Measurements from ENCODE around the gene PGM1.
A peak's percentile ranks its signal among the peaks of the same experiment; 100 is the strongest.

PGM1 gene

DNA sequence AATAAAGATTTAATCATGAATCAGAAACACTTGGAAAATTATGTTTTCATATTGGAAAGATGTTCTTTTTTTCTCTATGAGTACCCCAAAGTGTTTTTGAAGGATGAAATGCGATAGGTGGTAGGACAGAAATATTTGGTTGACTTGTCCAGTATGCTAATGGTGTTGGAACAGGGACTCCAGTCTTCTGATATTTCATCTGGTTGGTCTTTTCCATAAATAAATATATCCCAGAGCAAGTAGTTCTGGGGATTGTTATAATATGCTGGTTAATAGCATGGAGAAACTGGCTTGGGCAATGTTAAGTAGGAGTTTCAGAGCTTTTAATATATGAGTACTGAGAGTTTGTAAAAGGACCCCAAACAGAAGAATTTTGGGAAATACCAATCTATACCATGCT is 8.7 kb downstream of the PGM1 start:
- Histone ChIP-seq H3K36me3 (ENCODE audit: insufficient read depth, low read depth, low read length) (no peaks in the 10 kb centered on the region; the same call in 1 of the 2 replicates), H3K4me3 (ENCODE audit: low read length) (no peak overlapping the region), H3K27me3 (ENCODE audit: insufficient read depth, low read length) (no peaks in the 10 kb centered on the region), H3K9ac (ENCODE audit: low read depth, low read length) (no peak overlapping the region), H3K9me3 (ENCODE audit: insufficient read depth, low read depth, low read length) (no peaks in the 10 kb centered on the region), H3K27ac (ENCODE audit: low read length) (no peak overlapping the region), H3K4me1 (ENCODE audit: insufficient read depth, low read length) (peaks cover 6% of the 10 kb centered on the region; the same call in 1 of the 2 replicates)

GRCh38 chr1:63602629-63603028 is 9.4 kb downstream of the PGM1 start:
- no peaks in the 10 kb centered on the region for H3K27me3 ChIP-seq (ENCODE audit: insufficient read depth, low read length)
- no peak overlapping the region for H3K4me3 ChIP-seq (ENCODE audit: low read length)
- H3K4me1 ChIP-seq (ENCODE audit: insufficient read depth, low read length), result peaks cover 6% of the 10 kb centered on the region; the same call in 1 of the 2 replicates
- no peaks in the 10 kb centered on the region for H3K9me3 ChIP-seq (ENCODE audit: insufficient read depth, low read depth, low read length)
- H3K27ac ChIP-seq (ENCODE audit: low read length), result no peak overlapping the region
- H3K36me3 ChIP-seq (ENCODE audit: insufficient read depth, low read depth, low read length), result no peaks in the 10 kb centered on the region; the same call in 1 of the 2 replicates
- no peak overlapping the region for H3K9ac ChIP-seq (ENCODE audit: low read depth, low read length)

GRCh38 chr1:63603810-63604209 is 10.6 kb downstream of the PGM1 start:
- Histone ChIP-seq H3K9me3 (ENCODE audit: insufficient read depth, low read depth, low read length) (no peaks in the 10 kb centered on the region), H3K27ac (ENCODE audit: low read length) (no peak overlapping the region), H3K36me3 (ENCODE audit: insufficient read depth, low read depth, low read length) (no peaks in the 10 kb centered on the region; the same call in 1 of the 2 replicates), H3K27me3 (ENCODE audit: insufficient read depth, low read length) (no peaks in the 10 kb centered on the region), H3K4me1 (ENCODE audit: insufficient read depth, low read length) (peaks cover 6% of the 10 kb centered on the region; the same call in 1 of the 2 replicates), H3K9ac (ENCODE audit: low read depth, low read length) (no peak overlapping the region), H3K4me3 (ENCODE audit: low read length) (no peak overlapping the region)

GRCh38 chr1:63607322-63607721 is 14.1 kb downstream of the PGM1 start:
- no peak overlapping the region for H3K27ac ChIP-seq (ENCODE audit: low read length)
- H3K36me3 ChIP-seq (ENCODE audit: insufficient read depth, low read depth, low read length), result no peaks in the 10 kb centered on the region; the same call in 1 of the 2 replicates
- no peaks in the 10 kb centered on the region for H3K9me3 ChIP-seq (ENCODE audit: insufficient read depth, low read depth, low read length)
- no peaks in the 10 kb centered on the region for H3K4me1 ChIP-seq (ENCODE audit: insufficient read depth, low read length)
- H3K4me3 ChIP-seq (ENCODE audit: low read length), result no peak overlapping the region
- H3K27me3 ChIP-seq (ENCODE audit: insufficient read depth, low read length), result no peaks in the 10 kb centered on the region
- H3K9ac ChIP-seq (ENCODE audit: low read depth, low read length), result no peak overlapping the region

GRCh38 chr1:63611231-63611630 is 18.0 kb downstream of the PGM1 start:
- Histone ChIP-seq H3K9me3 (ENCODE audit: insufficient read depth, low read depth, low read length) (no peaks in the 10 kb centered on the region), H3K9ac (ENCODE audit: low read depth, low read length) (no peak overlapping the region), H3K4me1 (ENCODE audit: insufficient read depth, low read length) (peaks cover 12% of the 10 kb centered on the region), H3K27me3 (ENCODE audit: insufficient read depth, low read length) (no peaks in the 10 kb centered on the region), H3K36me3 (ENCODE audit: insufficient read depth, low read depth, low read length) (no peaks in the 10 kb centered on the region), H3K4me3 (ENCODE audit: low read length) (no peak overlapping the region), H3K27ac (ENCODE audit: low read length) (no peak overlapping the region)

- Histone ChIP-seq H3K4me3 (ENCODE audit: low read length) (no peak overlapping the region), H3K4me1 (ENCODE audit: insufficient read depth, low read length) (peaks cover 14% of the 10 kb centered on the region), H3K27ac (ENCODE audit: low read length) (no peak overlapping the region), H3K27me3 (ENCODE audit: insufficient read depth, low read length) (no peaks in the 10 kb centered on the region), H3K36me3 (ENCODE audit: insufficient read depth, low read depth, low read length) (no peaks in the 10 kb centered on the region), H3K9ac (ENCODE audit: low read depth, low read length) (peak overlapping the region; percentile 25; the same call in 1 of the 2 replicates), H3K9me3 (ENCODE audit: insufficient read depth, low read depth, low read length) (no peaks in the 10 kb centered on the region)
Measured at GRCh38 chr1:63612564-63612963, 19.4 kb downstream of the PGM1 start.

DNA sequence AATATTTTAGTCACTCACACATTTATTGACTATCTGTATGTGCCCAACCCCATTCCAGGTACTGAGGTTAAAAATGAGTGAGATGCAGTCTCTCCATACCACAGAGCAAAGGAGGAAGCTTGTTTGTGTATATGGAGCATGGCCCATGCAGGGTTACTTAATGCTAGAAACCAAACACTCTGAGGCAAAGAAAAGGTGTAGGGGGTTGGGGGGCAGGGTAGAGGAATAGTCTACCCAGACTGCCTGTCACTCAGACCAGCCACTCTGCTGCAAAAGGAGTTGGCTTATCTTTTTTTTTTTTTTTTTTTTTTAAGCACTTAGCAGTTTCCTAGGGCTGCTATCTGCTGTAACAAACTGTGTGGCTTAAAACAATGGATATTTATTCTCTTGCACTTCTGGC is 19.8 kb downstream of the PGM1 start:
- H3K27ac ChIP-seq (ENCODE audit: low read length), result no peak overlapping the region
- no peaks in the 10 kb centered on the region for H3K27me3 ChIP-seq (ENCODE audit: insufficient read depth, low read length)
- H3K36me3 ChIP-seq (ENCODE audit: insufficient read depth, low read depth, low read length), result no peaks in the 10 kb centered on the region
- no peaks in the 10 kb centered on the region for H3K9me3 ChIP-seq (ENCODE audit: insufficient read depth, low read depth, low read length)
- H3K4me3 ChIP-seq (ENCODE audit: low read length), result no peak overlapping the region
- H3K9ac ChIP-seq (ENCODE audit: low read depth, low read length), result peak overlapping the region; percentile 25; the same call in 1 of the 2 replicates
- peaks cover 14% of the 10 kb centered on the region for H3K4me1 ChIP-seq (ENCODE audit: insufficient read depth, low read length)

GRCh38 chr1:63615768-63616420 is 22.7 kb downstream of the PGM1 start:
- Histone ChIP-seq H3K4me3 (ENCODE audit: low read length) (no peak overlapping the region), H3K9me3 (ENCODE audit: insufficient read depth, low read depth, low read length) (no peaks in the 10 kb centered on the region), H3K27ac (ENCODE audit: low read length) (no peak overlapping the region), H3K9ac (ENCODE audit: low read depth, low read length) (no peak overlapping the region), H3K27me3 (ENCODE audit: insufficient read depth, low read length) (no peaks in the 10 kb centered on the region), H3K4me1 (ENCODE audit: insufficient read depth, low read length) (peaks cover 14% of the 10 kb centered on the region), H3K36me3 (ENCODE audit: insufficient read depth, low read depth, low read length) (no peaks in the 10 kb centered on the region)

DNA sequence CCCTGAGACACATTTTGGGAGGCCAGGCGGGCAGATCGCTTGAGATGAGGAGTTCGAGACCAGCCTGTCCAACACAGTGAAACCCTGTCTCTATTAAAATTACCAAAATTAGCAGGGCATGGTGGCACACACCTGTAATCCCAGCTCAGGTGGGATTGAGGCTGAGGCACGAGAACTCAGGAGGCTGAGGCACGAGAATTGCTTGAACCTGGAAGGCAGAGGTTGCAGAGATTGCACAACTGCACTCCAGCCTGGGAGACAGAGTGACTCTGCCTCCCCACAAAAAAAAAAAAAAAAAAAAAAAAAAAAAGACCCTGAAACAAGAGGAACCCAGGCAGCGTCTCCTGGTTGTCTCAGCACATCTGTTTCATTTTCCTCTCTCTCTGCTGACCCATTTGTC is 24.2 kb downstream of the PGM1 start:
- H3K9ac ChIP-seq (ENCODE audit: low read depth, low read length), result no peak overlapping the region
- no peaks in the 10 kb centered on the region for H3K36me3 ChIP-seq (ENCODE audit: insufficient read depth, low read depth, low read length)
- H3K4me3 ChIP-seq (ENCODE audit: low read length), result no peak overlapping the region
- H3K27me3 ChIP-seq (ENCODE audit: insufficient read depth, low read length), result no peaks in the 10 kb centered on the region
- no peak overlapping the region for H3K27ac ChIP-seq (ENCODE audit: low read length)
- peaks cover 14% of the 10 kb centered on the region for H3K4me1 ChIP-seq (ENCODE audit: insufficient read depth, low read length)
- no peaks in the 10 kb centered on the region for H3K9me3 ChIP-seq (ENCODE audit: insufficient read depth, low read depth, low read length)

GRCh38 chr1:63618011-63618410 is 24.8 kb downstream of the PGM1 start:
- H3K27me3 ChIP-seq (ENCODE audit: insufficient read depth, low read length), result no peaks in the 10 kb centered on the region
- no peaks in the 10 kb centered on the region for H3K36me3 ChIP-seq (ENCODE audit: insufficient read depth, low read depth, low read length)
- H3K9me3 ChIP-seq (ENCODE audit: insufficient read depth, low read depth, low read length), result no peaks in the 10 kb centered on the region
- no peak overlapping the region for H3K9ac ChIP-seq (ENCODE audit: low read depth, low read length)
- H3K27ac ChIP-seq (ENCODE audit: low read length), result no peak overlapping the region
- H3K4me3 ChIP-seq (ENCODE audit: low read length), result no peak overlapping the region
- peaks cover 10% of the 10 kb centered on the region for H3K4me1 ChIP-seq (ENCODE audit: insufficient read depth, low read length)

GRCh38 chr1:63619558-63619957 is 26.3 kb downstream of the PGM1 start:
- Histone ChIP-seq H3K9me3 (ENCODE audit: insufficient read depth, low read depth, low read length) (no peaks in the 10 kb centered on the region), H3K4me3 (ENCODE audit: low read length) (no peak overlapping the region), H3K27ac (ENCODE audit: low read length) (no peak overlapping the region), H3K36me3 (ENCODE audit: insufficient read depth, low read depth, low read length) (no peaks in the 10 kb centered on the region), H3K27me3 (ENCODE audit: insufficient read depth, low read length) (no peaks in the 10 kb centered on the region), H3K9ac (ENCODE audit: low read depth, low read length) (no peak overlapping the region), H3K4me1 (ENCODE audit: insufficient read depth, low read length) (peaks cover 5% of the 10 kb centered on the region)

DNA sequence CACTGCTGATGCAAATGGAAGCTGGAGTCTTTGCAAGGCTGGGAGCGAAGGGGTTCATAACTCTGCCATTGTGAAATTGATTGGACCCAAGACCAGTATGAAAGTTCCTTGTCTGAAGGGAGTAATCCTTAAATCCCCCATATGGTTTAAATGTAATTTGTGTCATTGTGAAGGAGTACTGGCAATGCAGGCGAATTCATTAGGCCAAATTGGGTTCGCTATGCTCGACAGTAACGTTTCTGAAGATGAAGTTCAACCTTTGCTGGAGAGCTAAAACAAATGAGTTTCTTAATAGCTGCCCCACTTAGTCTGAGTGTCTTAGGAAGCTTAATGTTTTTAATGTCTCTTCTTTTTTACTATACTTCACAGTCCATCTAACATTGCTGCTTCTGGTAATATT is 27.5 kb downstream of the PGM1 start:
- H3K9me3 ChIP-seq (ENCODE audit: insufficient read depth, low read depth, low read length), result no peaks in the 10 kb centered on the region
- H3K4me1 ChIP-seq (ENCODE audit: insufficient read depth, low read length), result peaks cover 5% of the 10 kb centered on the region
- no peak overlapping the region for H3K4me3 ChIP-seq (ENCODE audit: low read length)
- H3K36me3 ChIP-seq (ENCODE audit: insufficient read depth, low read depth, low read length), result no peaks in the 10 kb centered on the region
- no peaks in the 10 kb centered on the region for H3K27me3 ChIP-seq (ENCODE audit: insufficient read depth, low read length)
- H3K9ac ChIP-seq (ENCODE audit: low read depth, low read length), result no peak overlapping the region
- no peak overlapping the region for H3K27ac ChIP-seq (ENCODE audit: low read length)
